Testis (tissue), 3 donors: Measurements from ENCODE around the gene RAPGEF5. TPM values are rescaled to one million over a fixed set of nuclear protein-coding genes. Genes with fewer than 3 reads are reported as not detected.

Experiments used
- DNase-seq: peaks from one replicate; pipeline ENCODE4 v3.0.0-alpha.2; 2019
- H3K27ac ChIP-seq, 2 donors: fragments of 200-600 bp; sonication (generic); one replicate each; pipeline ENCODE4 v1.5.1; 2019
- H3K27me3 ChIP-seq: fragments of 200-600 bp; sonication (generic); one replicate; pipeline ENCODE4 v1.5.1; 2019
- H3K36me3 ChIP-seq: fragments of 200-600 bp; sonication (generic); one replicate; pipeline ENCODE4 v1.5.1; 2017; ENCODE audit warnings: low read depth; ENCODE audit errors: missing control alignments
- H3K4me1 ChIP-seq: fragments of 200-600 bp; sonication (generic); one replicate; pipeline ENCODE4 v1.5.1; 2019
- H3K4me3 ChIP-seq, 2 donors: fragments of 200-600 bp; sonication (generic); one replicate each; pipeline ENCODE4 v1.5.1; 2017 to 2019
- H3K9me3 ChIP-seq: fragments of 200-600 bp; sonication (generic); one replicate; pipeline ENCODE4 v1.5.1; 2017
- CTCF ChIP-seq, 3 experiments: fragments of 450-650 bp in 2 of 3; fragments of 200-600 bp in 1 of 3; sonication (generic) in 1 of 3; IDR thresholded peaks; one replicate each; pipeline ENCODE4 v1.5.1; 2016 to 2019; ENCODE audit warnings: antibody characterized with exemption in 3 of 3, mild to moderate bottlenecking in 2 of 3, moderate library complexity in 1 of 3
- POLR2A ChIP-seq: fragments of 450-650 bp; IDR thresholded peaks from one replicate; pipeline ENCODE4 v1.6.1; 2017; ENCODE audit warnings: antibody characterized with exemption, mild to moderate bottlenecking, moderate library complexity
- WGBS, 2 donors: methylation state at CpG; one replicate each; pipeline ENCODE4 v1.1.5; 2018; 5-methylcytosine and 5-hydroxymethylcytosine counted together
- intact Hi-C: fragments of 100-400 bp; cut with DNase I; formaldehyde crosslinking; loops from one replicate; pipeline ENCODE4 v1.15.1; 2023; ENCODE audit warnings: low total_unique reads
- polyA plus RNA-seq: library from polyadenylated mRNA; stranded (reverse); fragments of 350-450 nt; fragmentation: Illumina TruSeq; extraction: RNeasy Lipid Tissue Mini Kit (QIAGEN cat#74804); gene quantifications from one replicate; pipeline ENCODE4 v1.2.3, GENCODE V29; 2014; ENCODE audit warnings: low read depth, low replicate concordance; ENCODE audit not compliant: insufficient read depth
- total RNA-seq, 2 donors: library from RNA; depleted of rRNA; stranded (reverse); fragments of >200 nt; gene quantifications; one replicate each; pipeline ENCODE4 v1.2.3, GENCODE V29; 2016

RAPGEF5 gene
- total and polyA plus RNA-seq, 3 donors from 2014 or later = 16.8 to 67.5 (median 63.8) TPM

GRCh38 chr7:22255834-22256233 lies 101.1 kb downstream of the RAPGEF5 start:
- no peaks in the 10 kb centered on the region for H3K9me3 ChIP-seq
- no peak overlapping the region for H3K27ac ChIP-seq
- intact Hi-C loops = loop anchor here (10.0 kb wide), 1 partner anchor 229 kb away; no protein-coding TSS in a partner anchor
- no peak for DNase-seq
- 73 to 80% methylated on average over 1 of the region's 1 CpG for WGBS, 2 donors
- no peaks in the 10 kb centered on the region for H3K36me3 ChIP-seq
- no peaks in the 10 kb centered on the region for H3K4me1 ChIP-seq
- no peak overlapping the region for H3K4me3 ChIP-seq
- H3K27me3 ChIP-seq = no peaks in the 10 kb centered on the region
- TF ChIP-seq CTCF (IDR thresholded peaks at IDR 0.05) (no peak), POLR2A (no peak)

GRCh38 chr7:22255342-22255741 lies 101.6 kb downstream of the RAPGEF5 start:
- H3K9me3 ChIP-seq = no peaks in the 10 kb centered on the region
- intact Hi-C loops = loop anchor here (10.0 kb wide), 1 partner anchor 229 kb away; no protein-coding TSS in a partner anchor
- 89 to 95% methylated on average over 1 of the region's 1 CpG for WGBS, 2 donors
- no peaks in the 10 kb centered on the region for H3K4me1 ChIP-seq
- TF ChIP-seq CTCF (IDR thresholded peaks at IDR 0.05) (no peak), POLR2A (no peak)
- DNase-seq = no peak
- H3K27me3 ChIP-seq = no peaks in the 10 kb centered on the region
- no peak overlapping the region for H3K4me3 ChIP-seq
- H3K36me3 ChIP-seq = no peaks in the 10 kb centered on the region
- H3K27ac ChIP-seq = no peak overlapping the region

GRCh38 chr7:22252936-22253536 lies 103.9 kb downstream of the RAPGEF5 start:
- no peak overlapping the region for H3K27ac ChIP-seq
- no peak for DNase-seq
- intact Hi-C loops = loop anchor here (5.0 to 10.0 kb wide), 2 partner anchors 141 to 232 kb away; no protein-coding TSS in a partner anchor
- WGBS, 2 donors = 85% methylated on average over 7 of the region's 7 CpGs
- no peaks in the 10 kb centered on the region for H3K9me3 ChIP-seq
- no peaks in the 10 kb centered on the region for H3K36me3 ChIP-seq
- H3K27me3 ChIP-seq = no peaks in the 10 kb centered on the region
- no peak for TF ChIP-seq CTCF (IDR thresholded peaks at IDR 0.05)
- no peak for TF ChIP-seq POLR2A
- no peaks in the 10 kb centered on the region for H3K4me1 ChIP-seq
- H3K4me3 ChIP-seq = no peak overlapping the region

- WGBS, 2 donors = 92 to 97% methylated on average over 2 of the region's 2 CpGs
- Histone ChIP-seq H3K27me3 (no peaks in the 10 kb centered on the region), H3K27ac (no peak overlapping the region), H3K9me3 (no peaks in the 10 kb centered on the region), H3K4me1 (no peaks in the 10 kb centered on the region), H3K36me3 (no peaks in the 10 kb centered on the region), H3K4me3 (no peak overlapping the region)
- DNase-seq = no peak
- intact Hi-C loops = loop anchor here (5.0 to 10.0 kb wide), 2 partner anchors 140 to 233 kb away; no protein-coding TSS in a partner anchor
- no peak for TF ChIP-seq POLR2A
- TF ChIP-seq CTCF (IDR thresholded peaks at IDR 0.05) = no peak
These were observed 104.9 kb downstream of the RAPGEF5 start for GRCh38 chr7:22252016-22252415.

- WGBS, 2 donors = 87 to 90% methylated on average over 2 of the region's 2 CpGs
- no peak for TF ChIP-seq CTCF (IDR thresholded peaks at IDR 0.05)
- no peak for DNase-seq
- no peak overlapping the region for H3K4me3 ChIP-seq
- intact Hi-C loops = loop anchor here (5.0 to 10.0 kb wide), 2 partner anchors 139 to 234 kb away; no protein-coding TSS in a partner anchor
- no peaks in the 10 kb centered on the region for H3K9me3 ChIP-seq
- H3K27ac ChIP-seq = no peak overlapping the region
- no peaks in the 10 kb centered on the region for H3K27me3 ChIP-seq
- no peaks in the 10 kb centered on the region for H3K4me1 ChIP-seq
- H3K36me3 ChIP-seq = no peaks in the 10 kb centered on the region
These were observed 105.7 kb downstream of the RAPGEF5 start for GRCh38 chr7:22251281-22251680.
